Trophoblast cell (in vitro differentiated cells and primary cell): ENCODE data around the gene SMYD3.
"Not testable (repeated sequence)": the region's sequence is repeated elsewhere in the genome, so short reads cannot be mapped to it uniquely, and the experiment has no call there.

Experiments
- DNase-seq, 2 donors: peaks; one replicate each; pipeline ENCODE4 v3.0.0-alpha.2; 2016
- H2AFZ ChIP-seq: 2 replicates; pipeline ENCODE4 v1.6.1; 2013; ENCODE audit warnings: low read length, moderate library complexity, mild to moderate bottlenecking; ENCODE audit not compliant: insufficient read depth, poor library complexity
- H2AK5ac ChIP-seq: 2 replicates; pipeline ENCODE4 v1.6.1; 2013; ENCODE audit warnings: mild to moderate bottlenecking, low read length
- H2BK120ac ChIP-seq: 2 replicates; pipeline ENCODE4 v1.6.1; 2013; ENCODE audit warnings: low read length, mild to moderate bottlenecking, moderate library complexity; ENCODE audit not compliant: insufficient read depth, poor library complexity
- H2BK12ac ChIP-seq: 2 replicates; pipeline ENCODE4 v1.6.1; 2013; ENCODE audit warnings: mild to moderate bottlenecking, low read length, moderate library complexity
- H2BK5ac ChIP-seq: 2 replicates; pipeline ENCODE4 v1.6.1; 2013; ENCODE audit warnings: low read length, low read depth, moderate library complexity, mild to moderate bottlenecking; ENCODE audit not compliant: poor library complexity
- H3K14ac ChIP-seq: 2 replicates; pipeline ENCODE4 v1.6.1; 2013; ENCODE audit warnings: mild to moderate bottlenecking, low read length
- H3K18ac ChIP-seq: 2 replicates; pipeline ENCODE4 v1.6.1; 2013; ENCODE audit warnings: mild to moderate bottlenecking, low read length
- H3K23ac ChIP-seq: 2 replicates; pipeline ENCODE4 v1.6.1; 2013; ENCODE audit warnings: low read length
- H3K27ac ChIP-seq: 2 replicates; pipeline ENCODE4 v1.5.1; 2013; ENCODE audit warnings: low read depth, mild to moderate bottlenecking, inconsistent platforms, low read length, moderate library complexity
- H3K27me3 ChIP-seq: 2 replicates; pipeline ENCODE4 v1.6.1; 2013; ENCODE audit warnings: inconsistent platforms, mild to moderate bottlenecking, low read length, moderate library complexity; ENCODE audit not compliant: insufficient read depth
- H3K36me3 ChIP-seq, 2 experiments: 1 replicate in 1 of 2; 2 replicates in 1 of 2; pipeline ENCODE4 v1.6.1; 2013; ENCODE audit warnings: low read length in 2 of 2, mild to moderate bottlenecking in 2 of 2, moderate library complexity in 1 of 2; ENCODE audit not compliant: insufficient read depth in 2 of 2, control insufficient read depth in 1 of 2
- H3K4ac ChIP-seq: 2 replicates; pipeline ENCODE4 v1.6.1; 2013; ENCODE audit warnings: low read depth, mild to moderate bottlenecking, low read length, moderate library complexity
- H3K4me1 ChIP-seq, 2 experiments: 1 replicate in 1 of 2; 2 replicates in 1 of 2; pipeline ENCODE4 v1.6.1; 2013; ENCODE audit warnings: low read length in 2 of 2, mild to moderate bottlenecking in 2 of 2, moderate library complexity in 1 of 2; ENCODE audit not compliant: insufficient read depth in 2 of 2, control insufficient read depth in 1 of 2
- H3K4me2 ChIP-seq: 2 replicates; pipeline ENCODE4 v1.6.1; 2013; ENCODE audit warnings: inconsistent platforms, mild to moderate bottlenecking, low read length, moderate library complexity
- H3K4me3 ChIP-seq: 2 replicates; pipeline ENCODE4 v1.5.1; 2013; ENCODE audit warnings: mild to moderate bottlenecking, low read depth, low read length, inconsistent platforms
- H3K79me1 ChIP-seq: one replicate; pipeline ENCODE4 v1.6.1; 2013; ENCODE audit warnings: low read length
- H3K79me2 ChIP-seq: 2 replicates; pipeline ENCODE4 v1.6.1; 2013; ENCODE audit warnings: low read length, mild to moderate bottlenecking; ENCODE audit not compliant: control insufficient read depth, insufficient read depth, poor library complexity
- H3K9ac ChIP-seq: 2 replicates; pipeline ENCODE4 v1.6.1; 2013; ENCODE audit warnings: mild to moderate bottlenecking, low read length
- H3K9me3 ChIP-seq: 2 replicates; pipeline ENCODE4 v1.6.1; 2013; ENCODE audit warnings: low read depth, mild to moderate bottlenecking, control low read depth, inconsistent platforms, low read length; ENCODE audit not compliant: insufficient read depth
- H4K12ac ChIP-seq: 2 replicates; pipeline ENCODE4 v1.6.1; 2013; ENCODE audit warnings: low read depth, mild to moderate bottlenecking, low read length, moderate library complexity
- H4K8ac ChIP-seq: 2 replicates; pipeline ENCODE4 v1.6.1; 2013; ENCODE audit warnings: low read depth, mild to moderate bottlenecking, low read length, moderate library complexity
- H4K91ac ChIP-seq: one replicate; pipeline ENCODE4 v1.6.1; 2013; ENCODE audit warnings: low read depth, mild to moderate bottlenecking, low read length, moderate library complexity
- WGBS: extraction: QIAGEN DNeasy Blood & Tissue Kit; methylation state at CpG from one replicate; pipeline ENCODE4 v1.1.7; 2013; ENCODE audit warnings: missing lambda C conversion rate; ENCODE audit not compliant: insufficient read length, insufficient coverage; ENCODE audit errors: extremely low coverage; 5-methylcytosine and 5-hydroxymethylcytosine counted together

Gene SMYD3

GRCh38 chr1:246333855-246334254, 173.2 kb downstream of the SMYD3 start:
- H3K9ac ChIP-seq: no peak overlapping the region
- H3K4me1 ChIP-seq: peaks cover 0 to 3% of the 10 kb centered on the region in 2 experiments
- H4K8ac ChIP-seq: no peak overlapping the region
- H3K9me3 ChIP-seq: no peaks in the 10 kb centered on the region
- no CpG with 5 or more reads among the region's 1 CpG for WGBS
- H3K4ac ChIP-seq: no peak overlapping the region
- no peak overlapping the region for H3K27ac ChIP-seq
- no peak overlapping the region for H3K4me2 ChIP-seq
- peaks cover 2% of the 10 kb centered on the region for H3K79me1 ChIP-seq
- no peak for DNase-seq
- H2BK120ac ChIP-seq: no peak overlapping the region
- H3K18ac ChIP-seq: no peak overlapping the region
- no peak overlapping the region for H2AK5ac ChIP-seq
- H3K4me3 ChIP-seq: no peak overlapping the region
- no peak overlapping the region for H2BK12ac ChIP-seq
- H3K79me2 ChIP-seq: no peaks in the 10 kb centered on the region
- H2AFZ ChIP-seq: no peak overlapping the region
- no peak overlapping the region for H2BK5ac ChIP-seq
- H3K36me3 ChIP-seq: peaks cover 2% of the 10 kb centered on the region in 2 experiments
- H4K91ac ChIP-seq: no peak overlapping the region
- H3K14ac ChIP-seq: no peak overlapping the region
- H4K12ac ChIP-seq: no peak overlapping the region
- H3K23ac ChIP-seq: no peak overlapping the region
- H3K27me3 ChIP-seq: no peaks in the 10 kb centered on the region

- peaks cover 2 to 4% of the 10 kb centered on the region in 2 experiments for H3K36me3 ChIP-seq
- no peaks in the 10 kb centered on the region for H3K27me3 ChIP-seq
- no peak overlapping the region for H2BK120ac ChIP-seq
- no peaks in the 10 kb centered on the region for H3K79me2 ChIP-seq
- H3K14ac ChIP-seq: no peak overlapping the region
- H3K79me1 ChIP-seq: peaks cover 1% of the 10 kb centered on the region
- no peak overlapping the region for H4K8ac ChIP-seq
- no peak overlapping the region for H2BK5ac ChIP-seq
- no peak overlapping the region for H3K18ac ChIP-seq
- no peak overlapping the region for H3K27ac ChIP-seq
- WGBS: no CpG with 5 or more reads among the region's 1 CpG
- no peak overlapping the region for H3K4me3 ChIP-seq
- H3K4ac ChIP-seq: no peak overlapping the region
- H3K4me1 ChIP-seq: peaks cover 0 to 3% of the 10 kb centered on the region in 2 experiments
- no peak overlapping the region for H2AFZ ChIP-seq
- H3K4me2 ChIP-seq: no peak overlapping the region
- no peak overlapping the region for H2BK12ac ChIP-seq
- H4K12ac ChIP-seq: no peak overlapping the region
- no peaks in the 10 kb centered on the region for H3K9me3 ChIP-seq
- no peak overlapping the region for H4K91ac ChIP-seq
- no peak overlapping the region for H2AK5ac ChIP-seq
- DNase-seq: no peak
- H3K23ac ChIP-seq: no peak overlapping the region
- H3K9ac ChIP-seq: no peak overlapping the region
Measured at GRCh38 chr1:246332078-246332477, 175.0 kb downstream of the SMYD3 start.

GRCh38 chr1:246329900-246330299, 177.2 kb downstream of the SMYD3 start:
- no peak overlapping the region for H3K18ac ChIP-seq
- no peak overlapping the region for H3K23ac ChIP-seq
- no peak overlapping the region for H2AFZ ChIP-seq
- H3K4me2 ChIP-seq: no peak overlapping the region
- H3K4me3 ChIP-seq: no peak overlapping the region
- H3K9ac ChIP-seq: no peak overlapping the region
- H3K9me3 ChIP-seq: no peaks in the 10 kb centered on the region
- DNase-seq: no peak
- WGBS: no CpG with 5 or more reads among the region's 4 CpGs
- no peak overlapping the region for H4K8ac ChIP-seq
- no peak overlapping the region for H2BK12ac ChIP-seq
- no peaks in the 10 kb centered on the region for H3K79me2 ChIP-seq
- no peak overlapping the region for H2BK120ac ChIP-seq
- no peak overlapping the region for H2AK5ac ChIP-seq
- H3K4me1 ChIP-seq: peaks cover 0 to 3% of the 10 kb centered on the region in 2 experiments
- H3K14ac ChIP-seq: no peak overlapping the region
- H4K91ac ChIP-seq: no peak overlapping the region
- H3K27me3 ChIP-seq: no peaks in the 10 kb centered on the region
- peak overlapping the region; percentile 58 for H3K27ac ChIP-seq
- no peak overlapping the region for H4K12ac ChIP-seq
- H2BK5ac ChIP-seq: no peak overlapping the region
- no peak overlapping the region for H3K4ac ChIP-seq
- H3K36me3 ChIP-seq: peaks cover 2 to 4% of the 10 kb centered on the region in 2 experiments
- H3K79me1 ChIP-seq: peaks cover 1% of the 10 kb centered on the region

GRCh38 chr1:246329292-246329691, 177.8 kb downstream of the SMYD3 start:
- not testable (repeated sequence) for H4K8ac ChIP-seq, H3K4ac ChIP-seq, H2BK5ac ChIP-seq, H3K4me1 ChIP-seq, H3K27ac ChIP-seq, H4K12ac ChIP-seq, H2AK5ac ChIP-seq, H3K9ac ChIP-seq, DNase-seq, H3K14ac ChIP-seq, H3K79me2 ChIP-seq, H3K27me3 ChIP-seq, H3K36me3 ChIP-seq, H3K9me3 ChIP-seq, H3K4me2 ChIP-seq, H2BK120ac ChIP-seq, H3K18ac ChIP-seq, H2BK12ac ChIP-seq, H3K79me1 ChIP-seq, H4K91ac ChIP-seq, H2AFZ ChIP-seq, H3K23ac ChIP-seq, H3K4me3 ChIP-seq
- no CpG with 5 or more reads among the region's 1 CpG for WGBS
